Panc1 (cell line): Measurements from ENCODE around the gene GMPR.

Experiments
- CTCF ChIP-seq: fragments of 450-650 bp; IDR thresholded peaks from 2 replicates; pipeline ENCODE4 v1.5.1; 2017; ENCODE audit warnings: mild to moderate bottlenecking
- REST ChIP-seq, 2 experiments: IDR thresholded peaks; 2 replicates each; pipeline ENCODE4 v1.6.1; 2011 to 2012; ENCODE audit warnings: low read depth in 2 of 2, control low read depth in 1 of 2, low read length in 1 of 2, mild to moderate bottlenecking in 1 of 2, moderate library complexity in 1 of 2; ENCODE audit not compliant: insufficient read depth in 1 of 2

- no peak for TF ChIP-seq CTCF
- no peak for TF ChIP-seq REST (IDR thresholded peaks at IDR 0.05; ENCODE audit: insufficient read depth in 1 of 2, low read depth in 2 of 2, low read length in 1 of 2)
These were observed 10.0 kb downstream of the GMPR start for GRCh38 chr6:16248271-16248853.
